WTC11 (cell line): ENCODE measurements around the gene ANO7.

Source experiments
- ATF3 ChIP-seq: sonication (generic); formaldehyde crosslinking; conservative IDR thresholded peaks from 2 replicates; pipeline ENCODE4 v1.8.1; 2022; ENCODE audit warnings: mild to moderate bottlenecking, missing genetic modification reagents
- CBFB ChIP-seq: sonication (generic); formaldehyde crosslinking; IDR thresholded peaks from 2 replicates; pipeline ENCODE4 v1.8.1; 2022; ENCODE audit warnings: mild to moderate bottlenecking, low read depth, missing genetic modification reagents
- CTCF ChIP-seq: fragments of 200-600 bp; IDR thresholded peaks from 2 replicates; pipeline ENCODE4 v1.8.0; 2022; ENCODE audit warnings: antibody characterized with exemption
- ESRRA ChIP-seq: sonication (generic); formaldehyde crosslinking; IDR thresholded peaks from 2 replicates; pipeline ENCODE4 v1.8.1; 2022; ENCODE audit warnings: mild to moderate bottlenecking, missing genetic modification reagents, borderline replicate concordance
- ETV6 ChIP-seq: sonication (generic); formaldehyde crosslinking; IDR thresholded peaks from 2 replicates; pipeline ENCODE4 v1.8.1; 2022; ENCODE audit warnings: mild to moderate bottlenecking, missing genetic modification reagents
- FOXJ3 ChIP-seq: sonication (generic); formaldehyde crosslinking; IDR thresholded peaks from 2 replicates; pipeline ENCODE4 v1.9.0; 2021; ENCODE audit warnings: missing genetic modification reagents, mild to moderate bottlenecking, borderline replicate concordance
- GRHL2 ChIP-seq: fragments of 250-450 bp; sonication (Bioruptor Pico); IDR thresholded peaks from 2 replicates; pipeline ENCODE4 v1.8.0; 2022; ENCODE audit warnings: mild to moderate bottlenecking, moderate library complexity; ENCODE audit not compliant: insufficient replicate concordance, severe bottlenecking
- HMGXB4 ChIP-seq: sonication (generic); formaldehyde crosslinking; IDR thresholded peaks from 2 replicates; pipeline ENCODE4 v1.8.1; 2023; ENCODE audit warnings: mild to moderate bottlenecking, moderate library complexity, missing genetic modification reagents
- KAT7 ChIP-seq: sonication (generic); formaldehyde crosslinking; IDR thresholded peaks from 2 replicates; pipeline ENCODE4 v1.8.1; 2023; ENCODE audit warnings: missing genetic modification reagents, mild to moderate bottlenecking, borderline replicate concordance
- MAX ChIP-seq: sonication (generic); formaldehyde crosslinking; IDR thresholded peaks from 2 replicates; pipeline ENCODE4 v1.8.0; 2022; ENCODE audit warnings: mild to moderate bottlenecking, missing genetic modification reagents
- USF2 ChIP-seq: sonication (generic); formaldehyde crosslinking; IDR thresholded peaks from 2 replicates; pipeline ENCODE4 v1.8.1; 2023; ENCODE audit warnings: mild to moderate bottlenecking, missing genetic modification reagents, moderate library complexity

- TF ChIP-seq ATF3 (CRISPR knock-in tag), result no peak
- no peak for TF ChIP-seq CTCF
- no peak for TF ChIP-seq KAT7 (CRISPR knock-in tag)
- no peak for TF ChIP-seq ETV6
- no peak for TF ChIP-seq USF2
- no peak for TF ChIP-seq FOXJ3 (CRISPR knock-in tag)
- no peak for TF ChIP-seq GRHL2 (CRISPR knock-in tag)
- TF ChIP-seq HMGXB4 (CRISPR knock-in tag), result no peak
- no peak for TF ChIP-seq CBFB (CRISPR knock-in tag)
- no peak for TF ChIP-seq ESRRA (CRISPR knock-in tag)
- no peak for TF ChIP-seq MAX
Measured at GRCh38 chr2:241225545-241225944, 37.1 kb downstream of the ANO7 start.
